GM23338 (cell line): Measurements from ENCODE around the gene CEND1.

Experiments
- CREB1 ChIP-seq: fragments of 250-450 bp; sonication (Bioruptor Pico); IDR thresholded peaks from 2 replicates; pipeline ENCODE4 v1.5.0; 2020; ENCODE audit warnings: low read depth, mild to moderate bottlenecking, moderate library complexity
- EZH2 ChIP-seq: fragments of 200-600 bp; sonication (generic); IDR thresholded peaks from one replicate; pipeline ENCODE4 v1.8.0; 2017; ENCODE audit warnings: antibody characterized with exemption, mild to moderate bottlenecking, low read depth; ENCODE audit not compliant: unreplicated experiment
- EZH2phosphoT487 ChIP-seq: fragments of 200-600 bp; sonication (generic); IDR thresholded peaks from one replicate; pipeline ENCODE4 v1.8.1; 2018; ENCODE audit warnings: antibody characterized with exemption; ENCODE audit not compliant: unreplicated experiment
- JUNB ChIP-seq: IDR thresholded peaks from one replicate; pipeline ENCODE4 v1.6.1; 2016; ENCODE audit warnings: antibody characterized with exemption; ENCODE audit not compliant: unreplicated experiment
- POLR2AphosphoS5 ChIP-seq: IDR thresholded peaks from 2 replicates; pipeline ENCODE4 v1.6.1; 2016; ENCODE audit warnings: antibody characterized with exemption, low read depth
- STAT1 ChIP-seq: IDR thresholded peaks from one replicate; pipeline ENCODE4 v1.6.1; 2016; ENCODE audit warnings: antibody characterized with exemption; ENCODE audit not compliant: unreplicated experiment
- ZNF331 ChIP-seq: fragments of 250-450 bp; sonication (Bioruptor Pico); IDR thresholded peaks from 2 replicates; pipeline ENCODE4 v1.5.0; 2020; ENCODE audit warnings: low read depth, mild to moderate bottlenecking, moderate library complexity
- TF ChIP-seq, protein P1 (sequence below): IDR thresholded peaks from 2 replicates; pipeline ENCODE4 v1.6.1; 2016; ENCODE audit warnings: antibody characterized with exemption
- TF ChIP-seq, protein P2 (sequence below), 2 experiments: fragments of 200-600 bp in 1 of 2; sonication (generic) in 1 of 2; conservative IDR thresholded peaks; 2 replicates each; pipeline versions ENCODE4 v1.5.1 to v1.6.1; 2016 to 2017; ENCODE audit warnings: antibody characterized with exemption in 2 of 2, low read depth in 2 of 2, mild to moderate bottlenecking in 2 of 2, moderate library complexity in 1 of 2
- TF ChIP-seq, protein P3 (sequence below): IDR thresholded peaks from one replicate; pipeline ENCODE4 v1.6.1; 2018; ENCODE audit warnings: antibody characterized with exemption; ENCODE audit not compliant: unreplicated experiment
- TF ChIP-seq, protein P4 (sequence below): fragments of 250-450 bp; sonication (Bioruptor Pico); IDR thresholded peaks from 2 replicates; pipeline ENCODE4 v1.5.0; 2020; ENCODE audit warnings: mild to moderate bottlenecking, moderate library complexity

DNA sequence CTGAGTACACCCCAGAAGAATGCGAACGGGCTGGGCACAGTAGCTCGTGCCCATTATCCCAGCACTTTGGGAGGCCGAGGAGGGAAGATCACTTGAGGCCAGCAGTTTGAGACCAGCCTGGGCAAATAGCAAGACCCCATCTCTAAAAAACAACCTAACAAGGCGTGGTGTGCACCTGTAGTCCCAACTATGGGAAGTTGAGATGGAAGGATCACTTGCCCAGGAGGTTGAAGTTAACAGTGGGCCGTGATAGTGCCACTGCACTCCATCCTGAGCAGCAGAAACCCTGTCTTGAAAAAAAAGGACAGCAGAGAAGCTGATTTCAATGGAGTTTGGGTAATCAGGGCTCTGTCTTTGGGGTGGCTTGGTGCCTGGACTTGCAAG is 23.2 kb upstream of the CEND1 start:
- TF ChIP-seq ZNF331 (CRISPR knock-in tag) (no peak), JUNB (no peak), POLR2AphosphoS5 (no peak), EZH2 (no peak), STAT1 (no peak), EZH2phosphoT487 (no peak), CREB1 (CRISPR knock-in tag) (no peak)
- TF ChIP-seq, protein P1, sequence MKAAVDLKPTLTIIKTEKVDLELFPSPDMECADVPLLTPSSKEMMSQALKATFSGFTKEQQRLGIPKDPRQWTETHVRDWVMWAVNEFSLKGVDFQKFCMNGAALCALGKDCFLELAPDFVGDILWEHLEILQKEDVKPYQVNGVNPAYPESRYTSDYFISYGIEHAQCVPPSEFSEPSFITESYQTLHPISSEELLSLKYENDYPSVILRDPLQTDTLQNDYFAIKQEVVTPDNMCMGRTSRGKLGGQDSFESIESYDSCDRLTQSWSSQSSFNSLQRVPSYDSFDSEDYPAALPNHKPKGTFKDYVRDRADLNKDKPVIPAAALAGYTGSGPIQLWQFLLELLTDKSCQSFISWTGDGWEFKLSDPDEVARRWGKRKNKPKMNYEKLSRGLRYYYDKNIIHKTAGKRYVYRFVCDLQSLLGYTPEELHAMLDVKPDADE: no peak
- TF ChIP-seq, protein P2, sequence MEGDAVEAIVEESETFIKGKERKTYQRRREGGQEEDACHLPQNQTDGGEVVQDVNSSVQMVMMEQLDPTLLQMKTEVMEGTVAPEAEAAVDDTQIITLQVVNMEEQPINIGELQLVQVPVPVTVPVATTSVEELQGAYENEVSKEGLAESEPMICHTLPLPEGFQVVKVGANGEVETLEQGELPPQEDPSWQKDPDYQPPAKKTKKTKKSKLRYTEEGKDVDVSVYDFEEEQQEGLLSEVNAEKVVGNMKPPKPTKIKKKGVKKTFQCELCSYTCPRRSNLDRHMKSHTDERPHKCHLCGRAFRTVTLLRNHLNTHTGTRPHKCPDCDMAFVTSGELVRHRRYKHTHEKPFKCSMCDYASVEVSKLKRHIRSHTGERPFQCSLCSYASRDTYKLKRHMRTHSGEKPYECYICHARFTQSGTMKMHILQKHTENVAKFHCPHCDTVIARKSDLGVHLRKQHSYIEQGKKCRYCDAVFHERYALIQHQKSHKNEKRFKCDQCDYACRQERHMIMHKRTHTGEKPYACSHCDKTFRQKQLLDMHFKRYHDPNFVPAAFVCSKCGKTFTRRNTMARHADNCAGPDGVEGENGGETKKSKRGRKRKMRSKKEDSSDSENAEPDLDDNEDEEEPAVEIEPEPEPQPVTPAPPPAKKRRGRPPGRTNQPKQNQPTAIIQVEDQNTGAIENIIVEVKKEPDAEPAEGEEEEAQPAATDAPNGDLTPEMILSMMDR (conservative IDR thresholded peaks at IDR 0.05; ENCODE audit: low read depth in 2 of 2): no peak
- TF ChIP-seq, protein P3, sequence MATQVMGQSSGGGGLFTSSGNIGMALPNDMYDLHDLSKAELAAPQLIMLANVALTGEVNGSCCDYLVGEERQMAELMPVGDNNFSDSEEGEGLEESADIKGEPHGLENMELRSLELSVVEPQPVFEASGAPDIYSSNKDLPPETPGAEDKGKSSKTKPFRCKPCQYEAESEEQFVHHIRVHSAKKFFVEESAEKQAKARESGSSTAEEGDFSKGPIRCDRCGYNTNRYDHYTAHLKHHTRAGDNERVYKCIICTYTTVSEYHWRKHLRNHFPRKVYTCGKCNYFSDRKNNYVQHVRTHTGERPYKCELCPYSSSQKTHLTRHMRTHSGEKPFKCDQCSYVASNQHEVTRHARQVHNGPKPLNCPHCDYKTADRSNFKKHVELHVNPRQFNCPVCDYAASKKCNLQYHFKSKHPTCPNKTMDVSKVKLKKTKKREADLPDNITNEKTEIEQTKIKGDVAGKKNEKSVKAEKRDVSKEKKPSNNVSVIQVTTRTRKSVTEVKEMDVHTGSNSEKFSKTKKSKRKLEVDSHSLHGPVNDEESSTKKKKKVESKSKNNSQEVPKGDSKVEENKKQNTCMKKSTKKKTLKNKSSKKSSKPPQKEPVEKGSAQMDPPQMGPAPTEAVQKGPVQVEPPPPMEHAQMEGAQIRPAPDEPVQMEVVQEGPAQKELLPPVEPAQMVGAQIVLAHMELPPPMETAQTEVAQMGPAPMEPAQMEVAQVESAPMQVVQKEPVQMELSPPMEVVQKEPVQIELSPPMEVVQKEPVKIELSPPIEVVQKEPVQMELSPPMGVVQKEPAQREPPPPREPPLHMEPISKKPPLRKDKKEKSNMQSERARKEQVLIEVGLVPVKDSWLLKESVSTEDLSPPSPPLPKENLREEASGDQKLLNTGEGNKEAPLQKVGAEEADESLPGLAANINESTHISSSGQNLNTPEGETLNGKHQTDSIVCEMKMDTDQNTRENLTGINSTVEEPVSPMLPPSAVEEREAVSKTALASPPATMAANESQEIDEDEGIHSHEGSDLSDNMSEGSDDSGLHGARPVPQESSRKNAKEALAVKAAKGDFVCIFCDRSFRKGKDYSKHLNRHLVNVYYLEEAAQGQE: no peak
- TF ChIP-seq, protein P4, sequence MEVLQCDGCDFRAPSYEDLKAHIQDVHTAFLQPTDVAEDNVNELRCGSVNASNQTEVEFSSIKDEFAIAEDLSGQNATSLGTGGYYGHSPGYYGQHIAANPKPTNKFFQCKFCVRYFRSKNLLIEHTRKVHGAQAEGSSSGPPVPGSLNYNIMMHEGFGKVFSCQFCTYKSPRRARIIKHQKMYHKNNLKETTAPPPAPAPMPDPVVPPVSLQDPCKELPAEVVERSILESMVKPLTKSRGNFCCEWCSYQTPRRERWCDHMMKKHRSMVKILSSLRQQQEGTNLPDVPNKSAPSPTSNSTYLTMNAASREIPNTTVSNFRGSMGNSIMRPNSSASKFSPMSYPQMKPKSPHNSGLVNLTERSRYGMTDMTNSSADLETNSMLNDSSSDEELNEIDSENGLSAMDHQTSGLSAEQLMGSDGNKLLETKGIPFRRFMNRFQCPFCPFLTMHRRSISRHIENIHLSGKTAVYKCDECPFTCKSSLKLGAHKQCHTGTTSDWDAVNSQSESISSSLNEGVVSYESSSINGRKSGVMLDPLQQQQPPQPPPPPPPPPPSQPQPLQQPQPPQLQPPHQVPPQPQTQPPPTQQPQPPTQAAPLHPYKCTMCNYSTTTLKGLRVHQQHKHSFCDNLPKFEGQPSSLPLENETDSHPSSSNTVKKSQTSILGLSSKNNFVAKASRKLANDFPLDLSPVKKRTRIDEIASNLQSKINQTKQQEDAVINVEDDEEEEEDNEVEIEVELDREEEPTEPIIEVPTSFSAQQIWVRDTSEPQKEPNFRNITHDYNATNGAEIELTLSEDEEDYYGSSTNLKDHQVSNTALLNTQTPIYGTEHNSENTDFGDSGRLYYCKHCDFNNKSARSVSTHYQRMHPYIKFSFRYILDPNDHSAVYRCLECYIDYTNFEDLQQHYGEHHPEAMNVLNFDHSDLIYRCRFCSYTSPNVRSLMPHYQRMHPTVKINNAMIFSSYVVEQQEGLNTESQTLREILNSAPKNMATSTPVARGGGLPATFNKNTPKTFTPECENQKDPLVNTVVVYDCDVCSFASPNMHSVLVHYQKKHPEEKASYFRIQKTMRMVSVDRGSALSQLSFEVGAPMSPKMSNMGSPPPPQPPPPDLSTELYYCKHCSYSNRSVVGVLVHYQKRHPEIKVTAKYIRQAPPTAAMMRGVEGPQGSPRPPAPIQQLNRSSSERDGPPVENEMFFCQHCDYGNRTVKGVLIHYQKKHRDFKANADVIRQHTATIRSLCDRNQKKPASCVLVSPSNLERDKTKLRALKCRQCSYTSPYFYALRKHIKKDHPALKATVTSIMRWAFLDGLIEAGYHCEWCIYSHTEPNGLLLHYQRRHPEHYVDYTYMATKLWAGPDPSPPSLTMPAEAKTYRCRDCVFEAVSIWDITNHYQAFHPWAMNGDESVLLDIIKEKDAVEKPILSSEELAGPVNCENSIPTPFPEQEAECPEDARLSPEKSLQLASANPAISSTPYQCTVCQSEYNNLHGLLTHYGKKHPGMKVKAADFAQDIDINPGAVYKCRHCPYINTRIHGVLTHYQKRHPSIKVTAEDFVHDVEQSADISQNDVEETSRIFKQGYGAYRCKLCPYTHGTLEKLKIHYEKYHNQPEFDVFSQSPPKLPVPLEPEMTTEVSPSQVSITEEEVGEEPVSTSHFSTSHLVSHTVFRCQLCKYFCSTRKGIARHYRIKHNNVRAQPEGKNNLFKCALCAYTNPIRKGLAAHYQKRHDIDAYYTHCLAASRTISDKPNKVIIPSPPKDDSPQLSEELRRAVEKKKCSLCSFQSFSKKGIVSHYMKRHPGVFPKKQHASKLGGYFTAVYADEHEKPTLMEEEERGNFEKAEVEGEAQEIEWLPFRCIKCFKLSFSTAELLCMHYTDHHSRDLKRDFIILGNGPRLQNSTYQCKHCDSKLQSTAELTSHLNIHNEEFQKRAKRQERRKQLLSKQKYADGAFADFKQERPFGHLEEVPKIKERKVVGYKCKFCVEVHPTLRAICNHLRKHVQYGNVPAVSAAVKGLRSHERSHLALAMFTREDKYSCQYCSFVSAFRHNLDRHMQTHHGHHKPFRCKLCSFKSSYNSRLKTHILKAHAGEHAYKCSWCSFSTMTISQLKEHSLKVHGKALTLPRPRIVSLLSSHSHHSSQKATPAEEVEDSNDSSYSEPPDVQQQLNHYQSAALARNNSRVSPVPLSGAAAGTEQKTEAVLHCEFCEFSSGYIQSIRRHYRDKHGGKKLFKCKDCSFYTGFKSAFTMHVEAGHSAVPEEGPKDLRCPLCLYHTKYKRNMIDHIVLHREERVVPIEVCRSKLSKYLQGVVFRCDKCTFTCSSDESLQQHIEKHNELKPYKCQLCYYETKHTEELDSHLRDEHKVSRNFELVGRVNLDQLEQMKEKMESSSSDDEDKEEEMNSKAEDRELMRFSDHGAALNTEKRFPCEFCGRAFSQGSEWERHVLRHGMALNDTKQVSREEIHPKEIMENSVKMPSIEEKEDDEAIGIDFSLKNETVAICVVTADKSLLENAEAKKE (CRISPR knock-in tag): no peak
